GM12872 (cell line): ENCODE results near the gene FUCA2.

Experiments used
- CTCF ChIP-seq: IDR thresholded peaks from 3 replicates; pipeline ENCODE4 v1.5.1; 2011; ENCODE audit warnings: low read depth, mild to moderate bottlenecking, low read length, moderate library complexity; ENCODE audit not compliant: insufficient read depth

The FUCA2 gene

GRCh38 chr6:143549949-143550268 lies 38.4 kb upstream of the FUCA2 start:
- no peak for TF ChIP-seq CTCF

GRCh38 chr6:143549221-143549948 lies 37.9 kb upstream of the FUCA2 start:
- no peak for TF ChIP-seq CTCF

DNA sequence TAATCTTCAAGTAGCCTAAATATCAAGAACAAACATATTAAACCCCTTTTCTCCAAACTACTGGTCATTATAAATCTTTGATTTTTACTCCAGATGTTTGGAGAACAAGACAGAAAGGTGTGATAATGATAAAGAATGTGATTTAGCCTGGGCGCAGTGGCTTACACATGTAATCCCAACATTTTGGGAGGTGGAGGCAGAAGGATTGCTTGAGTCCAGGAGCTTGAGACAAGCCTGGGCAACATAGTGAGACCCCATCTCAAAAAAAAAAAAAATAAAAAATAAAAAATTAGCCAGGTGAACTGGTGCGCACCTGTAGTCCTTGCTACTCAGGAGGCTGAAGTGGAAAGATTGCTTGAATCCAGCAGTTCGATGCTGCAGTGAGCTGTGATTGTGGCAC lies 35.1 kb upstream of the FUCA2 start:
- no peak for TF ChIP-seq CTCF

GRCh38 chr6:143545976-143546547 lies 34.5 kb upstream of the FUCA2 start:
- no peak for TF ChIP-seq CTCF

GRCh38 chr6:143545165-143545564 lies 33.6 kb upstream of the FUCA2 start:
- no peak for TF ChIP-seq CTCF

DNA sequence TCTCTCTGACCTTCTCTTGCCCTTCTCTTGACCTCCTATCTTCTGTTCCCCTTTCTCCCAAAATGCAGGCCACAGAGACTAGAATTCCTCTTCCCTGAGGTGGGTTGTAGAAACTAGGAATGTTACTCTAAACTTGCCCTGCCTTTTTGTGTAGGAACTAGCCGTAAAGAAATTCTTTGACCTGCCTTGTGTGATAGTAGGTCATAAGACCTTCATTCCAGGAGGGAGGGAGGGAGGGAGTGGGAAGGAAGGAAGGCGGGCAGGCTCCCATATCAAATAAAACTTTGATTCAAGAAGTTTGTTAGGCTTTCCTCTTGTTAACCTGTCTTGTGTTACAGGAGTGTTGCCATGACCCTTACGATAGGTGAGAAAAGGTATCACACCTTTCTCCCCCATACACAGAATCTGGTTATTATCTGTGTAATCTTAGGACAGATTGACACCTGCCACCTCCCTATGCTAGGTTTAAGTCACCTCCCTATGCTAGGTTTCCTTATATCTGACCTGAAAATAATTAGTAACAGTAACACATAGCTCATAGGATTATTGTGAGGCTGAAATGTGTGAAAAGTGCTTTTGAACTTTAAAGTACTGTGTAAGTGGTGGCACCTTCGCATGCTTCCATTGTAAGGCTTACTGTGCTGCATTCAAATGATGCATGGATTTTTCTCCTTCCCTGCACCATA lies 32.6 kb upstream of the FUCA2 start:
- TF ChIP-seq CTCF = no peak

DNA sequence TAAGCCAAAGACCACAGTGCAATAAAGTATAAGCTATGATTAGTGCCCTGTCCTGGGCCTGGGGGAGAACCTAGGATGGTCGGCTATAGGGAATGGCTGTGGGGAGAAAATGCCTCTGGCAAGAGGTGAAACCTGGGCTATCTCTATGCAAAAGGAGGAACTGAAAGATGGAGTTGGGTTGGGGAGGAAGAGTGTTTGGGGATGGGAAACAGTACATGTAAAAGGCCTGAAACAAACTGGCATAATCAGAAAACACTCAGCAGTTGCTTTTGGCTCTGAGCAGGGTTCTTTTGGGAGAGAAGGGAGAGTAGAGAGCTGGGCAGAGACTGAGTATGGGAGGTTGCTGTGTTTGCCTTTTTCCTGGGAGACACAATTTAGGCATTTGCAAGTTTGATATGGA lies 31.9 kb upstream of the FUCA2 start:
- no peak for TF ChIP-seq CTCF
